Activated naive CD4-positive, alpha-beta T cell treated with anti-CD3 and anti-CD28 coated beads, Interleukin-2, amount 50 U/mL, for 16 hours (primary cell): Measurements from ENCODE around the gene RCAN3.
"Not testable (repeated sequence)": the region's sequence is repeated elsewhere in the genome, so short reads cannot be mapped to it uniquely, and the experiment has no call there.

ENCODE experiments used
- DNase-seq: peaks from one replicate; pipeline ENCODE4 v3.0.0-alpha.2; 2020

The RCAN3 gene

DNA sequence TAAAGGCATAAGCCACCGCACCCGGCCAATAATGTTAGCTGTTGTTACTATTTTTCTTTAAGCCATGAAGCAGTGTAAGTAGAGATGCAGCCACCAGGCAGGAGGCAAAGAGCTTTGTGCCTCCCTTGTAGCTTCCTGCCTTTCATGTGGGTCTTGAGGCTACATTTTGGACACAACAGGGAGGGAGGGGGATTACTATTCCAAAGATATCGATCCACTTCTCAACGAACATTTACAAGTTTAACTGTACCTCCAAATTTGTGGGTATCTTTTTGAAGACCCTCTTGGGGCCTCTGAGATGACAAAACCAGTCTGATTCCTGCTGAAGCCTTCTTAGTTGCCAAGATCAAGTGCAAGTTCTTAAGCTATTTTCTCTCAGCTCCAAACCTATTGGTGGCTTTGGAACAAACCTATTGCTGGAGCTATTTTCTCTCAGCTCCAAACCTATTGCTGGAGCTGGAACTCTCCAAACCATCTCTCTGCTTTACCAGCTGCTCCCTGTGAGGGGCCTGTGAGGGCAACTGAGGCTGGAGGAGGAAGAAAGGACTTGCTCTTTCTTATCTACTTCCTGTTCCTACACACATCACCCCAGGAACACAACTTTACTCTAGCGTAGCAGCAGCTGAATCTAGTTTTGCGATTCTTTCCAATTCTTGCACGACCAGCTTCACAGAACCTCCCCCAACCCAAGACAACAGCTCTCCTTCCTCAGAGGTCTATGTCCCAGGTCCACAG, 16.1 kb upstream of the RCAN3 start:
- no peak for DNase-seq

DNA sequence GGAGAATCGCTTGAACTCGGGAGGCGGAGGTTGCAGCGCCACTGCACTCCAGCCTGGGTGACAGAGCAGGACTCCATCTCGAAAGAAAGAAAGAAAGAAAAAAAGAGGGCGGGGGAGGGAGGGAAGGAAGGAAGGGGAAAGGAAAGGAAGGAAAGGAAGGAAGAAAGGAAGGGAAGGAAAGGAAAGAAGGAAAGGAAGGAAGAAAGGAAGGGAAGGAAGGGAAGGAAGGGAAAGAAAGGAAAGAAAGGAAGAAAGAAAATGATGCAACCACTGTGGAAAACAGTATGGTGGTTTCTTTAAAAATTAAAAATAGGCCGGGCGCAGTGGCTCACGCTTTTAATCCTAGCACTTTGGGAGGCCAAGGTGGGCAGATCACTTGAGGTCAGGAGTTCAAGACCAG, 15.2 kb upstream of the RCAN3 start:
- no peak for DNase-seq

DNA sequence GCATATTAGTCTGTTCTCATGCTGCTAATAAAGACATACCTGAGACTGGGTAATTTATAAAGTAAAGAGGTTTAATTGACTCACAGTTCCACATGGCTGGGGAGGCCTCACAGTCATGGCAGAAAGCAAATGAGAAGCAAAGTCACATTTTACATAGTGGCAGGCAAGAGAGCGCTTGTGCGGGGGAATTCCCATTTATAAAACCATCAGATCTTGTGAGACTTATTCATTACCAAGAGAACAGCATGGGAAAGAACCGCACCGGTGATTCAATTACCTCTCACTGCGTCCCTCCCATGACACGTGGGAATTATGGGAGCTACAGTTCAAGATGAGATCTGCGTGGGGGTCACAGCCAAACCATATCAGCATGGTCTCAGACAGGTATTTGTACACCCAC, 14.5 kb upstream of the RCAN3 start:
- DNase-seq: peak; percentile 77

DNA sequence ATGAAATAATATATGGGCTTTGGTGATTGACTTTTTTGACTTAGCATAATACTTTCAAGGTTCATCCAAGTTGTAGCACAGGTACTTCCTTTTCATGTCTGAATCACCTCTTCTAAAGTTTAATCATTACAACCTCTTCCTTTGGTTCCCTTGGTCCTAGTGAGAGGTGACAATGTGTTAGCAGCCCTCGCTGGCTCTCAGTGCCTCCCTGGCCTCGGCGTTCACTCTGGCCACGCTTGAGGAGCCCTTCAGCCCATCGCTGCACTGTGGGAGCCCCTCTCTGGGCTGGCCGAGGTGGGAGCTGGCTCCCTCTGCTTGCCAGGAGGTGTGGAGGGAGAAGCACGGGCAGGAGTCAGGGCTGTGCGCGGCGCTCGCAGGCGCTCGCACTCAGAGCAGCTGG, 13.0 kb upstream of the RCAN3 start:
- DNase-seq: no peak

DNA sequence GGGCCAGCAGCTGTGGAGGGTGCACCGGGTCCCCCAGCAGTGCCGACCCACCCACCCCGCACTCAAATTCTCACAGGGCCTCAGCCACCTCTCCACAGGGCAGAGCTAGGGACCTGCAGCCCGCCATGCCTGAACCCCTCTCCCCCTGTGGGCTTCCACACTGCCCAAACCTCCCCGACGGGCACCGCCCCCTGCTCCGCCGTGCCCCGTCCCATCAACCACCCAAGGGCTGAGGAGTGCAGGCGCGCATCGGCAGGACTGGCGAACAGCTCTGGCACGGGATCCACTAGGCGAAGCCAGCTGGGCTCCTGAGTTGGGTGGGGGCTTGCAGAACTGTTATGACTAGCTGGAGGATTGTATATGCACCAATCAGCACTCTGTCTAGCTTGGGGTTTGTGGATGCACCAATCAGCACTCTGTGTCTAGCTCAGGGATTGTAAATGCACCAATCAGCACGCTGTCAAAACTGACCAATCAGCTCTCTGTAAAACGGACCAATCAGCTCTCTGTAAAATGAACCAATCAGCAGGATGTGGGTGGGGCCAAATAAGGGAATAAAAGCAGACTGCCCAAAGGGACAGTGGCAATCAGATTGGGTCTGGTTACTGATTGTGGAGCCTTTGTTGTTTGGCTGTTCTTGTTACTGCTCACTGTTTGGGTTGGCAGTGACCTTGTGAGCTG, 12.4 kb upstream of the RCAN3 start:
- DNase-seq: no peak

DNA sequence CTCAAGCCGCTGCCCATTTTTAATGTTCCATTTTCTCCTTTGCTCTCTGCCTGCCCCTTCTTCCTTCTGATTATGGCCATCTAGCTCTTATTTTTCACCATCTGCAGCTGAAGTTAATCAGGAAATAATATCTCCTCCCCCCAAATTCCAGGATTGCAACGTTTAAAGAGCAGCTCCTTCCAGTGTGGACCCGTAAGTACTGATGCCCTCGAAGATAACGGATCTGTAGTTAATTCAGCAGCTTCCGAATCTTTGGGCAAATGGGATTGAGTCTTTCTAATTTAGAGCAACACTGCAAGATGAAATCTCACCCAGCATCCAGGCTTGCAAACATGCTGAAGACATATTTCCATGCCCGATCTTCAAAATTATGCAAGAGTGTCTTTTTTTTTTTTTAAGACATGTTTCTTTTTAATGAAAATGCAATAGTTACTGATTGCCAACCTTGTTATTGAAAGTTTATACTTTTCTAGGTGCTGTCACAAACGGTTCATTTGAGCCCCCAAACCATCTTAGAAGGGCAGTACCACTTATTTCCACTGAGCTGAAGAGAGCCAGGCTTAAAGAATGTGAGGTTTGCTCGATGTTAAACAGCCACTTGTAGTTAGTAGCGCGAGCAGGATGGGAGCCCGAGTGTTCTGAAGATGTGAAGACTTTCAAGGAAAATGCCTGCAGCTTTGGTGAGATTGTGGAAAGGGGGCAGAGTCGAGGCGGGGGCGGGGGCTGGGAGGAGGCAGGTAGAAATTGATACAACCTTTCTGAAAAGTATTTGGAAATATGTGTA, 10.9 kb upstream of the RCAN3 start:
- no peak for DNase-seq

DNA sequence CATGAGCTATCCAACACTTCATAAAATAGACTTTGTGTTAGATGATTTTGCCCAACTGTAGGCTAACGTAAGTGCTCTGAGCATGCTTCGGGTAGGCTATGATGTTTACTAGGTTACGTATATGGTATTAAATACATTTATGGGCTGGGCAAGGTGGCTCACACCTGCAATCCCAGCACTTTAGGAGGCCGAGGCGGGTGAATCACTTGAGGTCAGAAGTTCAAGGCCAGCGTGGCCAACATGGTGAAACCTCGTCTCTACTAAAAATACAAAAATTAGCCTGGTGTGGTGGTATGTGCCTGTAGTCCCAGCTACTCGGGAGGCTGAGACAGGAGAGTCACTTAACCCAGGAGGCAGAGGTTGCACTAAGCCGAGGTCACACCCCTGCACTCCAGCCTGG, 9.7 kb upstream of the RCAN3 start:
- not testable (repeated sequence) for DNase-seq

DNA sequence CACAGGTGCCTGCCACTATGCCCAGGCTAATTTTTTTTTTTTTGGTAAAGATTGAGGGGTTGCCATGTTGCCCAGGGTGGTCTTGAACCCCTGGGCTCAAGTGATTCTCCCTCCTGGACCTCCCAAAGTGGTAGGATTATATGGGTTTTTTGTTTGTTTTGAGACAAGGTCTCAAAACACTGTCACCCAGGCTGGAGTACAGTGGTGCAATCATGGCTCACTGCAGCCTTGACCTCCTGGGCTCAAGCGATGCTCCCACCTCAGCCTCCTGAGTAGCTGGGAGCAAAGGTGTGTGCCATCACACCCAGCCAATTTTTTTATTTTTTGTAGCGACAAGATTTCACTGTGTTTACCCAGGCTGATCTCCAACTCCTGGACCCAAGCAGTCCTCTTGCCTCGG, 8.9 kb upstream of the RCAN3 start:
- DNase-seq: no peak

DNA sequence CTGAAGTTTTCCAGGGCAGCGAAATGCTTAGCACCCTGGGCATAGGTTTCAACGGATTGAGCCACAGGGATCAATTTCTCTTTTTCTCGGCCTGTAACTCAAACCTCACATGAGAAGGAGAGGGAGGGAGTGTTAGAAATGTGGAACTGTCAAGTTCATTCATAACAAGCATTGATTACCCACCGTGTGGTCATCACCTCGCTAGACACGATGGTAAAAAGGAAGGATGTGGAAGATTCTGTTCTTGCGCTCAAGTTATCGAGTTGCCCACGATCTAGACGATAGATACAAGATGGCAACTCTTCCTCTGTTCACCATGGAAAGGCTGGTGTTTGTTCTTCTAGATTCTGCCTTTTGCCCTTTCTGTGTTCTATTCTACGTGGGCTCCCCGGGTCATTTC, 4.0 kb upstream of the RCAN3 start:
- DNase-seq: no peak

DNA sequence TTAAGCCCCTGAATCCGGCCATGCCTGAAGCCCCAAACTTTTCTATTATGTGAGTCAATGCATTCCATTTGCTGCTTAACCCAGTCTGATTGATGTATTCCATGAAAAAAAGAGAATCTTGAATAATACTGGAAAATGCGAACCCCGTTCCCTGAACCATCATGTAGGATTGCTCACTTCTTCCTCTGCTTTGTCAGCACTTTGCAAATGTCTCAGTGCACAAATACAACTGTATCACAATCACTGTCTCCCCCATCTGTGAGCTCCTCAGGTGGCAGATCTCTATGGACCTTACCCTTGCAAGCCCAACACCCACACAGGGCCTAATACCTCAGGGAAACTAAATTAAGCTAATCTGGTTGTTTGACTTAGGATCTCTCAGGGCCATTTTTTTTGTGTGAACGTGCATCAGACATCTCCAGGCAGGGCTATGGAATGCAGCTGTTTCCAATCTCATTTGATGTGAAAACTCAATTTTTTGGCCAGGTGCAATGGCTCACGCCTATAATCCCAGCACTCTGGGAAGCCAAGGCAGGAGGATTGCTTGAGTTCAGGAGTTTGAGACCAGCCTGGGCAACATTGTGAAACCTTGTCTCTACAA, 2.1 kb upstream of the RCAN3 start:
- DNase-seq: no peak

DNA sequence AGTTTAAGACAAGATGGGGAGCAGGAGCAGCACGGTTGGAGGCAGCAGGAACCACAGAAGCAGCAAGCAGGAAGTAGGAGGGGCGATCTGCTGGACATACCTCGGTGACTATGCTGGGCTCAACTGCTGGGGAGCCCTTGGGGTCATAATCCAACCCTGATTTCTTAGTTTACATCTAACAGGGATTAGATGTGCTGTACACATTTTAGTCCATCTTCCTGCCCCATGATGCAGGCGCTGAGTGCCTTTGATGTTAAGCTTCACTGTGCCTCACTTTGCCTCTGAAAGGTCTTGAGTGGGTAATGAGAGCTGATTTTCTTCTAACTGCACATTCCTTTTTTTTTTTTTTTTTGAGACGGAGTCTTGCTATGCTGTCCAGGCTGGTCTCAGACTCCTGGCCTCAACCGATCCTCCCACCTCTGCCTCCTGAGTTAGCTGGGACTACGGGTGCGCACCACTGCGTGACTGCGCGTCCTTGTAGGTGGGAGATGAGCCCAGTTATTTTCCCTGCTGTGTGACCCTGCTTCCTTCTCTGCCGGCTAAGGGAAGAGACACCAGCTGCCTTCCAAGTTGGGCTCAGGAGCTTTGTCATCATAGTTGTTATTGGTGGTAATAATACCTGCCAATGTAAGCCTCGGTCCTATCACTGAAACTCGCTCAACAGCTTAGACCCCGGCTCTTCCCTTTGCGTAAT, 1.1 kb upstream of the RCAN3 start:
- DNase-seq: no peak

DNA sequence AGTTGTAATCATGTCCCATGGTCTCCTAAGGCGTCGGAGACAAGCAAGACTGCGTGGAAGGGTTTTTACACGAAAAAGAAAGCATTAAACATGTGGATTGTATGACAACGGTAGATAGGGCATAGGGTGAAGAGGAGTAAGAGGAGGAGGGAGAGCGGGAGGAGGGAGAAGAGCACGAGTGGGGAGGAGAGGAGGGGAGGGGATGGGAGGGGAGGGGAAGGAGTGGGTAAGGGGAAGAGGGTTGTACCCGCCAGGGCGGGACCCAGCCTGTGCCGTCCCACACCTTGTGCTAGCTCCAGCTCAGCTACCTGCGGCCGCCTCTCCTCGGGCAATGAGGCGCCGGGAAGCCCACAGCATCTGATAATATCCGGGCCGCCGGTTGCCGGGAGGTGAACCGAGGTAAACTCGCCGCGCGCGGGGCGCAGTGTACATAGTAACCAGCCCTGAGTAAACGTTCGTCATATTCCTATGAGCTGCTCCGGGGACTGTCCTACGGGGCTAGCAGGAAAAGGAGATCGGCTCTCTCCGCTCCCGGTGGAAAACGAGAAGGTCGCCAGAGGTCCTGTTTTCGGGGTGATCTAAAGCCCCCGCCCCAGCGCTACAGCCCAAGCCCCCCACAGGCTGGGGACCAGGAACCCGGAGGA, 449 bp upstream of the RCAN3 start:
- DNase-seq: peak; percentile 74

DNA sequence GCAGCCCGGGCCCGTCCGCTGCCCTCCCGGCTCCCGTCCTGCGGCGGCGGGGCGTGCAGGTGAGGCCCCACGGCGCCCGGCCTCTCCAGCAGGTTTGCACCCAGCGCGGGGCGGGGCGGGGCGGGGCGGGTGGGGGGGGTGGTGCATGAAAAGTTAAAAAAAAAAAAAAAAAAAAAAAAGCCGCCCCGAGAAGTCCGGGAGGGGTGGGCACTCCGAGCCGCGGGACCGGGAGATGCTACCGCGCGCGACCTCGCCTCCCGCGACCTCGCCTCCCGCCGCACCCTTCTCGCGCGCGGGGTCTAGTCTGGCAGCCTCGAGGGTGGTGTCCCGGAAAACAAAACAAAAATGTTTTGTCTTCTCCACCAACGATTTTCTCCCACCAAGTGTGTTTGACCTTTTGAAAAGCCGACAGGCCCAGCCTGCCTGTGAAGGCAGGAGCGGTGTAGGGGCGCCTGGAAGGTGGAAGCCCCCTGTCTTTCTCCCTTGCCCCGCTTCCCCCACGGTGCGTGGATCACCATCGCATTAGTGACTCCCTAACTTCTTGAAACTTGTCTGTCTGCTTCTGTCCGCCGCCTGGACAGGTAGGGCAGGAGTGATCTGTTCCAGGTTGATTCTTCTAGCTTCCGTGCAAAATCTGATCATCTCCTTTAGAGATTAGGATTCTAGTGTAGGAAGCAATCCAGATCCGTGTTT, 569 bp downstream of the RCAN3 start:
- peak; percentile 28 for DNase-seq

DNA sequence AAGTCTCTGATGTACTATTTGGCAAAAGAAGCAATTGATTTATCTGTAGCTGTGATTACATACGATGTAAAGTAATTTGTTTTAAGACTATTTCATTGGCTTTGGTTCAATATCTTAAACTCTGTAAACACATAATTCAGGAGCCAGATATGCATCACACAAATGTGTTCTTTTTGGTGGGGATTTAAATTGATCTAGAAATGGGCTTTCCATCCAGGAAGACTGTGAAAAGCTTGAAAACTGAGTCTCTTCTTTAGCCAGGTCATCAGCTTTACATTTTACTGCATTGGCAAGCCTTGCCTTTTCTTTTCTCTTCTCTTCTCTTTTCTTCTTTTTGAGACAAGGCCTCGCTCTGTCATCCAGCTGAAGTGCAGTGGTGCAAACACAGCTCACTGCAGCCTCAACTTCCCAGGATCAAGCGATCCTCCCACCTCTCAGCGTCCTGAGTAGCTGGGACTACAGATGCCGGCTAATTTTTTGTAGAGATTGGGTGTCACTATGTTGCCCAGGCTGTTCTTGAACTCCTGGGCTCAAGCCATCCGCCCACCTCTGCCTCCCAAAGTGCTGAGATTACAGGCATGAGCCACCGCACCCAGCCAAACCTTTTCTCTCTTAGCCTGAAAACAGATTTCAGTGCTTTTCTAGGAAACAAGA, 1.4 kb downstream of the RCAN3 start:
- DNase-seq: no peak

DNA sequence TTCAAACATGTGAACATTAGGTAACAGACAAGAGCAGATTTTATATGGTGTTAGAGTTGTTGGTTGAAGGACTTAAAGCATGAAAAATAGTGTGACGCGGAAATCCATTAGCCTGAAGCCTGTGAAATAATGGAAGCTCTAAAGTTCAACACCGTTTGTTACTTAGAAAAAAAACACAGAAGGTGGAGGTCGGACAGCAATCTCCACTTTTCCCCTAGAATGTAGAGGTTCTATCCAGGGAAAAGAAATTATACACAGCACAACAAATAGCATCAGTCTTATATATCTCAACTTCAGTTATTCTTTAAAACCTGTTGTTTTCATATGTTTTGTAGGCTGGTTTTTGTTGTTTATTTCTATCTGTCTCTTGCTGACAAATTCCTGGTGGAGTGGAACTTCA, 1.9 kb downstream of the RCAN3 start:
- no peak for DNase-seq

DNA sequence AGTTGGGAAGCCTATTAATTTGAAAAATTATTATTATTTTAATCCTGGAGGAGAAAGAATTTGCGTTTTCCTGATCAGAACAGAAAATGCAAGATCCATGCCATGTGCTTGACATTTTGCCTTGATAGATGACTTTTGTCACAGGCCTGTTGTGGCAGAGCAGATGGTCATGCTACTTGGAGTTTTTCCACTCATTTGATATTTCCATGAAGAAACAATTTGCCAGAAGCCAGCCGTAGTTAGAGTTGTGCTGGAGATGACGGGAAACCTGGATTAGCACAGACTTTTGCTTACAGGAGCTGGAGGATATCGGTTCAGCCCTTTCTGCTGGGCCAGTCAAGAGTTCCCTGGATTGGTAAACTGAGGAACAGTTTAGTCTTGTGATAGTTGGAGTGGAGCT, 3.2 kb downstream of the RCAN3 start:
- no peak for DNase-seq

DNA sequence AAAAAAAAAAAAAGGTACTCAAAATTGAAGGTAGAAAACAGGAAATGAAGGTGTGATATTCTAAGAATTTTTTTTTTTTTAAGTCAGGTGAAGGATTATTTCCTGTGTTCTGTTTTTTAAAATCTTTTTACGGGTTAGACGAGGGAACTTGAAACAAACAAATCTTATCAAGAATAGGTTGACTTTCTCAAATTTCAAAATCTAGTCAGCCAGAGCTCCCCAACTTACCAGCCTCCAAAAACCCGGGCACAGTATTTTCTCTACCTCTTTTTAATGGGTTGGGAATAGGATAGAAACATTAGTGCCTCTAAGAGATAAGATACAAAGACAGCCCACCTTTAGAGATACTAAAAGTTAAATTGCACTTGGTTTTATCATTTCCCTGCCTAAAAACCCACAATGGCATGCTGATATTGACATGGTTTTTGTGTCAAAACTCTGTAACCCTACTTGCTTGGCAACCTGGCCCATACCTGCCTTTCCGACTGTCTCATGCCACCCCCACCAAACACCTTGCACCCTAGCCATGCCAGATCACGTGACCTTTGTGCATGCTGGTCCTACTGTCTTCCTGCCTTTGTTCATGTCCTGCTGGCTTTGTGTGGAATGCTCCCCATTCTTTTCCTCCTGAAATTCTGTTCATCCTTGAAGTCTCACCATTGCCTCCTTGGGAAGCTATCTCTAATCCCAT, 4.2 kb downstream of the RCAN3 start:
- DNase-seq: no peak

DNA sequence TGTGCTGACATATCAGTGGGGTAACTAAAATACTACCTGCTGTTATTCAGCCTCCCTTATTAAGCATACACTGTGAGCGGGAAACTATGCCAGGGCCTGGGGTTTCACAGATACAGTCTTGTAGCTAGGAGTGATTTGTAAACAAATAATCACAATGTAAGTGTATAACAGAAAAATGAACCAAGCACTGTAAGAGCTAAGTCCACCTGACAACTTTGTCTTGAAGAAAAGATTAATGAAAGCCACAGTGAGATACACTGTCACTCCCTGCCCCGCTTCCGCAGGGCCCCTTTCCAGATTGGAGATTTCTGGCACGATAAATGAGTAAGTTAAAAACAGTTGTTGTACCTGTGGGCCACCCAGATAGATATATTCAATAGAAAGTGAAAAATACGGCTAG, 4.8 kb downstream of the RCAN3 start:
- no peak for DNase-seq

DNA sequence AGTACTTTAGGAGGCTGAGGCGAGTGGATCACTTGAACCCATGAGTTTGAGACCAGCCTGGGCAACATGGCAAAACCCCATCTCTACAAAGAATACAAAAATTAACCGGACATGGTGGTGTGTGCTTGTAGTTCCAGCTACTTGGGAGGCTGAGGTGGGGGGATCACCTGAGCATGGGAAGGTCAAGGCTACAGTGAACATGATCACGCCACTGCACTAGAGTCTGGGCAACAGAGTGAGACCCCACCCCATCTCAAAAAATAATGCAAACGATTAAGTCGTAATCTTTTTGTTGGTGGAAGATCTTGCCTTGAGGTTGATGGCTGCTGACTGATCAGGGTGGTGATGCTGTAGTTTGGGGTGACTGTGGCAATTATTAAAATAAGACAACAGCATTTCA, 6.3 kb downstream of the RCAN3 start:
- no peak for DNase-seq

DNA sequence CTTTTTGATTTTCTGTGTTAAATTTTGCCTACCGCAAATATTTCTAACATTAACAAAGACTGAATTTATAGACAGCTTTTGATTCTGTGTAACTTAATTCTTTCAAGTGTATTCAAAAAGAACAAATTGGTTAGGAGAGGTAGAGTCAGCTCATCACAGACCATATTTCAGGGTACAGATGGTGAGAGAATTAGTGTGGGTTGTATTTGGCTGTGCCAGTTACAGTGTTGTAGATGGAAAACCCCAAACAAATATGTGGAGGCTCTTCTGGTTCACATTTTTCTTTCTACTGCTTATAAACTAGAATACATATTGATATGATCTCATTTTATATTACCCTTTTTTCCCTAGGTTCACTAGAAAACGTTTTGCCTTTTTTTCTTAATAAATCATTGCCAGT, 11.1 kb downstream of the RCAN3 start:
- no peak for DNase-seq

DNA sequence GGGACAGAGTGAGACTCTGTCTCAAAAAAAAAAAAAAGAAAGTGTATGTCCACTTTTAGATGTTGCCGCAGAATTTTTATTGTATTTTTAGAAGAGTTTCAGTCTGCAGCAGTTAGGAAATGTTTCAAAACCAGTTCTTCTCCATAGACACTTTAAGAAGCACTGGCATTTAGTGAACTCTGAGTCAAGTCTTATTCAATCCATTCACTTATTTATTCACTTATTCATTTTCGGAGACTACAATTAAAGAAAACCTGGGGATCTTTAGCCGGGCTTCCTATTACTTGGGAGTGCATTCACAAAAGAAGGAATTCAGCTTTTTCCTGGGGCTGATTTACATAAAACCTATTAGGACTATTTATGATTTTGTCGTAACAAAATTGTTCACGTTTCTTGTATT, 12.3 kb downstream of the RCAN3 start:
- no peak for DNase-seq
